Neural cell (in vitro differentiated cells): ENCODE results near the gene GNAI2. TPM values are rescaled to one million over a fixed set of nuclear protein-coding genes. Genes with fewer than 3 reads are reported as not detected.

Source experiments
- H2AFZ ChIP-seq: fragments of 200-600, 300-800 bp; sonication (generic), shearing (Covaris generic); 2 replicates; pipeline ENCODE4 v1.6.0; 2014; ENCODE audit warnings: low read depth, mild to moderate bottlenecking, antibody characterized with exemption, low read length, moderate library complexity
- H3F3A ChIP-seq: fragments of 200-600 bp; shearing (Covaris generic); 2 replicates; pipeline ENCODE4 v1.6.1; 2016; ENCODE audit warnings: mild to moderate bottlenecking, moderate library complexity, mixed read lengths, antibody characterized with exemption, low read length; ENCODE audit not compliant: insufficient read depth, poor library complexity, severe bottlenecking
- H3K27ac ChIP-seq: fragments of 200-600, 300-800 bp; sonication (generic), shearing (Covaris generic); 2 replicates; pipeline ENCODE4 v1.5.1; 2014; ENCODE audit warnings: mild to moderate bottlenecking, low read length, moderate library complexity
- H3K27me3 ChIP-seq: fragments of 300-800, 200-600 bp; sonication (generic), shearing (Covaris generic); 2 replicates; pipeline ENCODE4 v1.6.0; 2014; ENCODE audit warnings: mild to moderate bottlenecking, low read depth, low read length, moderate library complexity; ENCODE audit not compliant: insufficient read depth
- H3K36me3 ChIP-seq: fragments of 300-800, 200-600 bp; sonication (generic), shearing (Covaris generic); 2 replicates; pipeline ENCODE4 v1.5.1; 2014; ENCODE audit warnings: mild to moderate bottlenecking, antibody characterized with exemption, low read length, moderate library complexity; ENCODE audit not compliant: insufficient read depth
- H3K4me2 ChIP-seq: fragments of 300-800, 200-600 bp; sonication (generic), shearing (Covaris generic); 2 replicates; pipeline ENCODE4 v1.6.0; 2014; ENCODE audit warnings: mild to moderate bottlenecking, low read length
- H3K4me3 ChIP-seq: fragments of 300-800, 200-600 bp; sonication (generic), shearing (Covaris generic); 2 replicates; pipeline ENCODE4 v1.5.1; 2014; ENCODE audit warnings: mild to moderate bottlenecking, low read length, moderate library complexity
- H3K79me2 ChIP-seq: fragments of 200-600 bp; shearing (Covaris generic); replicated peaks from 2 replicates; pipeline ENCODE4 v1.6.0; 2014; ENCODE audit warnings: mild to moderate bottlenecking, low read length, moderate library complexity; ENCODE audit not compliant: insufficient read depth
- H3K9ac ChIP-seq: fragments of 300-800, 200-600 bp; sonication (generic), shearing (Covaris generic); 2 replicates; pipeline ENCODE4 v1.6.1; 2016; ENCODE audit warnings: mild to moderate bottlenecking, low read length, mixed read lengths
- H3K9me2 ChIP-seq: fragments of 200-600 bp; shearing (Covaris generic); 2 replicates; pipeline ENCODE4 v1.6.1; 2016; ENCODE audit warnings: mild to moderate bottlenecking, low read length, mixed read lengths; ENCODE audit not compliant: insufficient read depth
- H3K9me3 ChIP-seq: fragments of 200-600, 300-800 bp; sonication (generic), shearing (Covaris generic); 2 replicates; pipeline ENCODE4 v1.6.1; 2016; ENCODE audit warnings: mild to moderate bottlenecking, mixed run types, low read length, moderate library complexity, mixed read lengths
- H4K20me1 ChIP-seq: fragments of 200-600 bp; shearing (Covaris generic); 2 replicates; pipeline ENCODE4 v1.6.1; 2016; ENCODE audit warnings: mild to moderate bottlenecking, mixed run types; ENCODE audit not compliant: insufficient read depth
- CTCF ChIP-seq: fragments of 450-650 bp; IDR thresholded peaks from 2 replicates; pipeline ENCODE4 v1.5.1; 2014; ENCODE audit warnings: antibody characterized with exemption, mild to moderate bottlenecking, moderate library complexity; ENCODE audit not compliant: poor library complexity, severe bottlenecking
- EP300 ChIP-seq: fragments of 450-650 bp; conservative IDR thresholded peaks from 2 replicates; pipeline ENCODE4 v1.6.1; 2014; ENCODE audit warnings: antibody characterized with exemption, mild to moderate bottlenecking, moderate library complexity; ENCODE audit not compliant: poor library complexity, severe bottlenecking
- EZH2 ChIP-seq: fragments of 200-600, 300-800 bp; shearing (Covaris generic), sonication (generic); IDR thresholded peaks from 2 replicates; pipeline ENCODE4 v1.6.1; 2014; ENCODE audit warnings: antibody characterized with exemption, low read length, borderline replicate concordance, mild to moderate bottlenecking; ENCODE audit not compliant: insufficient read depth, poor library complexity, severe bottlenecking
- MXI1 ChIP-seq: fragments of 450-650 bp; conservative IDR thresholded peaks from 2 replicates; pipeline ENCODE4 v1.6.1; 2014; ENCODE audit warnings: antibody characterized with exemption, mild to moderate bottlenecking; ENCODE audit not compliant: poor library complexity, severe bottlenecking
- POLR2AphosphoS5 ChIP-seq: IDR thresholded peaks from 2 replicates; pipeline ENCODE4 v1.6.1; 2012
- RAD21 ChIP-seq: fragments of 450-650 bp; conservative IDR thresholded peaks from 2 replicates; pipeline ENCODE4 v1.6.1; 2014; ENCODE audit warnings: antibody characterized with exemption, mild to moderate bottlenecking, moderate library complexity
- SMC3 ChIP-seq: fragments of 450-650 bp; conservative IDR thresholded peaks from 2 replicates; pipeline ENCODE4 v1.6.1; 2014; ENCODE audit warnings: antibody characterized with exemption, mild to moderate bottlenecking, moderate library complexity; ENCODE audit not compliant: poor library complexity
- TAF1 ChIP-seq: IDR thresholded peaks from 2 replicates; pipeline ENCODE4 v1.6.1; 2012; ENCODE audit warnings: low read depth
- polyA plus RNA-seq: library from polyadenylated mRNA; depleted of rRNA; stranded (reverse); fragments of >200 nt; gene quantifications from 2 replicates; pipeline ENCODE4 v1.2.3, GENCODE V29; 2014
- TF ChIP-seq, protein P1 (sequence below): IDR thresholded peaks from 2 replicates; pipeline ENCODE4 v1.6.1; 2012; ENCODE audit warnings: borderline replicate concordance

Gene GNAI2
- polyA plus RNA-seq, 1 donor from 2014 or later: 101 TPM

DNA sequence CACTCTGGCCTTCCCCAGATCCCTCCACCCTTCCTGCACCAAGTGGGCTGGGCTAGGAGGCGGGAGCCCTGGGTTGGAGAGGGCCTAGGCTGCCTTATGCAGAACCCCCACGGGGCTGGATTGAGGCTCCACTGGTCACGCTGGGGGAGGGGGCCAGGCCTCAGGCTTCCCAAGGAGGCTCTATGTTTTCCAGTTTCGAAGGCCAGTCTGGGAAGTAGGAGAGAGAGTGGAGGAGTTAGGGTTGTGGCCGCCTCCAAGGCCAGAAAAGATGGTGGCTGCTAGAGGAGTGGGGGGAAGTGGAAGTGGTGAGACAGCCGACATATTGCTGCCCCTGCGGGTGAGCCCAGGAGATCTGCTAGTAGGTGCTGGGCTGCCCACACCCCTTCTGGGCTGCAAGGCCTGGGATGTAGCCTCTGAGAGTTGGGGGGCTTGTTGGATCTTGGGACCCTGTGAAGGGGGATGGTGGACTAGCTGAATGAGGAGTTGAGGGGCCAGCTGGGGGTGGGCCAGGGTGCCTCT lies 1.2 kb downstream of the GNAI2 start:
- Histone ChIP-seq H3K9ac (peak overlapping the region; percentile 78), H3K4me3 (peak overlapping the region; percentile 87), H4K20me1 (no peaks in the 10 kb centered on the region), H3K9me2 (no peaks in the 10 kb centered on the region), H3K9me3 (no peaks in the 10 kb centered on the region), H3K79me2 (peaks cover 62% of the 10 kb centered on the region), H3K27me3 (no peaks in the 10 kb centered on the region), H2AFZ (no peak overlapping the region), H3K4me2 (peak overlapping the region; percentile 100), H3K27ac (peak overlapping the region; percentile 69), H3K36me3 (no peaks in the 10 kb centered on the region), H3F3A (no peaks in the 10 kb centered on the region)
- TF ChIP-seq EZH2: no peak
- no peak for TF ChIP-seq CTCF
- TF ChIP-seq TAF1: no peak
- TF ChIP-seq POLR2AphosphoS5: no peak

- peak overlapping the region; percentile 87 for H3K4me3 ChIP-seq
- no peaks in the 10 kb centered on the region for H3K36me3 ChIP-seq
- H3K79me2 ChIP-seq: peaks cover 69% of the 10 kb centered on the region
- H3K27ac ChIP-seq: peak overlapping the region; percentile 69
- H3K9me2 ChIP-seq: no peaks in the 10 kb centered on the region
- H2AFZ ChIP-seq: no peak overlapping the region
- H3F3A ChIP-seq: no peaks in the 10 kb centered on the region
- no peaks in the 10 kb centered on the region for H4K20me1 ChIP-seq
- H3K4me2 ChIP-seq: peak overlapping the region; percentile 100
- H3K27me3 ChIP-seq: no peaks in the 10 kb centered on the region
- H3K9me3 ChIP-seq: no peaks in the 10 kb centered on the region
- TF ChIP-seq CTCF: no peak
- TF ChIP-seq TAF1: peak; percentile 48
- peak overlapping the region; percentile 78 for H3K9ac ChIP-seq
Observed at GRCh38 chr3:50237754-50238548, 1.9 kb downstream of the GNAI2 start.

GRCh38 chr3:50238549-50239026 lies 2.6 kb downstream of the GNAI2 start:
- Histone ChIP-seq H4K20me1 (no peaks in the 10 kb centered on the region), H3K36me3 (no peaks in the 10 kb centered on the region), H3K9ac (peak overlapping the region; percentile 78), H3K4me3 (peak overlapping the region; percentile 87), H2AFZ (no peak overlapping the region), H3K9me3 (no peaks in the 10 kb centered on the region), H3K4me2 (peak overlapping the region; percentile 100), H3F3A (no peaks in the 10 kb centered on the region), H3K27ac (peak overlapping the region; percentile 69), H3K79me2 (peaks cover 76% of the 10 kb centered on the region), H3K9me2 (no peaks in the 10 kb centered on the region), H3K27me3 (no peaks in the 10 kb centered on the region)
- TF ChIP-seq TAF1: no peak
- TF ChIP-seq EZH2: no peak
- TF ChIP-seq CTCF: no peak
- no peak for TF ChIP-seq RAD21
- TF ChIP-seq MXI1: no peak
- TF ChIP-seq, protein P1, sequence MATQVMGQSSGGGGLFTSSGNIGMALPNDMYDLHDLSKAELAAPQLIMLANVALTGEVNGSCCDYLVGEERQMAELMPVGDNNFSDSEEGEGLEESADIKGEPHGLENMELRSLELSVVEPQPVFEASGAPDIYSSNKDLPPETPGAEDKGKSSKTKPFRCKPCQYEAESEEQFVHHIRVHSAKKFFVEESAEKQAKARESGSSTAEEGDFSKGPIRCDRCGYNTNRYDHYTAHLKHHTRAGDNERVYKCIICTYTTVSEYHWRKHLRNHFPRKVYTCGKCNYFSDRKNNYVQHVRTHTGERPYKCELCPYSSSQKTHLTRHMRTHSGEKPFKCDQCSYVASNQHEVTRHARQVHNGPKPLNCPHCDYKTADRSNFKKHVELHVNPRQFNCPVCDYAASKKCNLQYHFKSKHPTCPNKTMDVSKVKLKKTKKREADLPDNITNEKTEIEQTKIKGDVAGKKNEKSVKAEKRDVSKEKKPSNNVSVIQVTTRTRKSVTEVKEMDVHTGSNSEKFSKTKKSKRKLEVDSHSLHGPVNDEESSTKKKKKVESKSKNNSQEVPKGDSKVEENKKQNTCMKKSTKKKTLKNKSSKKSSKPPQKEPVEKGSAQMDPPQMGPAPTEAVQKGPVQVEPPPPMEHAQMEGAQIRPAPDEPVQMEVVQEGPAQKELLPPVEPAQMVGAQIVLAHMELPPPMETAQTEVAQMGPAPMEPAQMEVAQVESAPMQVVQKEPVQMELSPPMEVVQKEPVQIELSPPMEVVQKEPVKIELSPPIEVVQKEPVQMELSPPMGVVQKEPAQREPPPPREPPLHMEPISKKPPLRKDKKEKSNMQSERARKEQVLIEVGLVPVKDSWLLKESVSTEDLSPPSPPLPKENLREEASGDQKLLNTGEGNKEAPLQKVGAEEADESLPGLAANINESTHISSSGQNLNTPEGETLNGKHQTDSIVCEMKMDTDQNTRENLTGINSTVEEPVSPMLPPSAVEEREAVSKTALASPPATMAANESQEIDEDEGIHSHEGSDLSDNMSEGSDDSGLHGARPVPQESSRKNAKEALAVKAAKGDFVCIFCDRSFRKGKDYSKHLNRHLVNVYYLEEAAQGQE: no peak
- TF ChIP-seq POLR2AphosphoS5: no peak
- TF ChIP-seq SMC3: no peak
- TF ChIP-seq EP300: no peak
